ENCODE measurements around the gene TMEFF1.

The TMEFF1 gene

DNA sequence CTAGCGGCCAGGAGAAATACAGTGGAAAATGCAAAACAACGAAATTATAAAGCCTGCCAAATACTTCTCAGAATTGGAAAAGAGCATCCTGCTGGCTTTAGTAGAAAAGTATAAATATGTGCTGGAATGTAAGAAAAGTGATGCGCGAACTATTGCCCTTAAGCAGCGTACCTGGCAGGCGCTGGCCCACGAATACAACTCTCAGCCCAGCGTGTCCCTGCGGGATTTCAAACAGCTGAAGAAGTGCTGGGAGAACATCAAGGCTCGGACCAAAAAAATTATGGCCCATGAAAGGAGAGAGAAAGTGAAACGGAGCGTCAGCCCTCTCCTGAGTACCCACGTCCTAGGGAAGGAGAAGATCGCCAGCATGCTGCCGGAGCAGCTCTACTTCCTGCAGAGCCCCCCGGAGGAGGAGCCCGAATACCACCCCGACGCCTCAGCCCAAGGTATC is 31.0 kb upstream of the TMEFF1 start:
- no peak overlapping the region for H3K27ac Mint-ChIP-seq
- peaks cover 5% of the 10 kb centered on the region for H3K36me3 Mint-ChIP-seq (ENCODE audit: low read depth)
- no peaks in the 10 kb centered on the region for H3K9me3 Mint-ChIP-seq
- no peak for ATAC-seq
- no peaks in the 10 kb centered on the region for H3K27me3 Mint-ChIP-seq
- H3K4me3 Mint-ChIP-seq: no peak overlapping the region
- no peak for DNase-seq
- H3K4me1 Mint-ChIP-seq: no peaks in the 10 kb centered on the region

DNA sequence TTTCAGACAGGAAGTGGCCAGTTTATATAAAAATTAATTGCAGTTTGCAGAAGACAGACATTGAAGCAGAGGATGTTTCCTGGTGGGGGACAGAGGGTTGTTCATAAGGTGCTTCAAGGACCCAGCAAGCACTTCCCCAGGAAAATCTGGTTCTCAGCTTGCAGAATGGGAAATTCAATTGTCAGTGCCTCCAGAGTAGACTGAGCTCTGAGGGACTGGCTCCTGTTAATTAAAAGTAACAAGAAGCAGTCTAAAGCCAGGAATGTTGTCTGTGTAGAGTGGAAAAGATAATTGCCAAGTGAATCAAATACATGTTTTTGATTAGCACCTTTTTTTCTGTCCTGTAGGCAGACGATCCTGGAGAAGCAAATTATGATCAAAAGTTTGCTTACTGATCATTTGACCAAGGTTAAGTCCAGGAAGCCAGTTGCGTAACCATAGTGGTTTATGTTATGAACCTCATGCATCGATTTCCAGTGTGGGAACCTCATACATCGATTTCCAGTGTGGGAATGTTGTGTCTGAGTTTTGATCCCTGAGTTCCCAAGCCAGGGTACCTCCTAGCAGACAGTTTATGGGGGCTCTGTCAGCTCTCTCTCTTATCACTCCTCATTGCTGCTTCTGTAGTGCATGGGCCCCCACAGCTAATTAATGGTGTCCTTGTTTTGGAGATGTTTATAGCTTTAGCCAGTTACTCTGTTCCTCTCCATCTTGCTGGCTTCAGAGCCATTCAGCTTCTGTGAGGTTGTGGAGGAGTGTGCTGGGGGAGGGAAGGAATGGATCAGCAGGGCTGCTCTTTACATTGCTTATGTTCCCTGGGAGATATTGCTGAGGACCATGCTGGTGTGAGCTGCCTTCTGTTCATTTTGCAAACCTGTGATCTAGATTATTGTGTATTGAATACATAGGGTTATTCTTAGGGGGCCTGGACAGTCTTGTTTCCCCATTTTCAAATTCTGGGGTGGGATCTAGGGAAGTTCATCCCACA is 28.9 kb upstream of the TMEFF1 start:
- ATAC-seq (no peak), DNase-seq (no peak)
- H3K4me3 Mint-ChIP-seq: no peak overlapping the region
- H3K9me3 Mint-ChIP-seq: no peaks in the 10 kb centered on the region
- no peak overlapping the region for H3K27ac Mint-ChIP-seq
- peaks cover under 1% of the 10 kb centered on the region for H3K4me1 Mint-ChIP-seq
- peaks cover 9% of the 10 kb centered on the region for H3K36me3 Mint-ChIP-seq (ENCODE audit: low read depth)
- H3K27me3 Mint-ChIP-seq: no peaks in the 10 kb centered on the region

DNA sequence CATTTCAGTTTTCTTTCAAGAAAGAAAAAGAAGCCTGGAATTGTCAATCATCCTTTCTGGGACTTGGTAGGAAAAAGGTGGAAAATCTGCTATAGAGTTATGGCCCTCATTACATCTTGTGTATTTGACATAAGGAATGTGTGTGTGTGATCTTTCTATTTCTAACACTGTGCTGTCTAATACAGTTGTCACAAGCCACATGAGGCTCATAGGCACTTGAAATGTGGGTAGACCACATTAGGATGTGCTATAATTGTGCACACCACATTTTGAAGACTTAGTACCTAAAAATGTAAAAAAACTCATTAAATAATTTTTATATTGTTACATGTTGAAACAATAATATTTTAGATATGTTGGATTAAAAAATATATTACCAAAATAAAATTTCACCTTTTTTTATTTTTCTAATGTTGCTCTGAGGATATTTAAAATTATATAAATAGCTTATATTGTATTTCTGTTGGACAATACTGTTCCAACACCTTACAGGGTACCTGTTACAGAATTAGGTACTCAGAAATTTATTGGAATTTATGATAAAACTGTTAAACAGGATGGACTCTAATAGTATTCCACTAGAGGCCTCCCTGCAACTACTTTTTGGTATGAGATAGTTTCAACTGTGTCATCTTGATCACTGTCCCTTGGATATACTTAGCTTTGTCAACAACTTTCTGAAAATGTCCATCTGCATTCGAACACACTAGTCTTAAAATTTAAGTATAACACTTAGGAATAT is 27.6 kb upstream of the TMEFF1 start:
- no peak for ATAC-seq
- Mint-ChIP-seq H3K9me3 (no peaks in the 10 kb centered on the region), H3K36me3 (ENCODE audit: low read depth) (peaks cover 10% of the 10 kb centered on the region)

DNA sequence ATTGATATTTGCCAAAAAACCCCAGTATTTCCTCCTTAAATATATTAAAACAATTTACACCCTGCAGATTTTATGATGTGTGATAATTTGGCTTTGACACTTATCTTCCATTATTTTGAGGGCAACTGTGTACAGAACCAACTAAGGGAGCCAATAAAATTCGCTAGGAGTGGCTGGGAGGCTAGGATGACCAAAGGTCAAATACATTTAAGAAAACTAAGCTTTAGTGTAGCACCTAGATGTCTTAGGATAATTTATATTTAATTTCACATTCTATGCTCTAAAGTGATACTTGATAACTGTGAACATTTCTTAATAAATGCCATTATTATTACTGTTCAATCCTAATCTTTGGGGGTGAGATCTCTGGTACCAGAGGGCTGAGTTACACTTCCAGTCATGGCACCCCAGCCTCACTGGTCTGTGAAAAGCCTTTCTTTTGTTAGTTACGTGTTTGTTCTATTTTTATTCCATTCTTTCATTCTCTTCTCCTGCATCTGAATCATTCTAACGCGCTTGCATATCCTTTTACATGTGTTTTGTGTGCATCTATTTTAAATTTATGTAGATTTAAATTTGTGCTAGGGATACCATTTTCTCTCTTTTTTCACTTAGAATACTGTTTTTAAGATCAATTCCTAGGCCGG is 26.9 kb upstream of the TMEFF1 start:
- peaks cover 15% of the 10 kb centered on the region for H3K36me3 Mint-ChIP-seq (ENCODE audit: low read depth)

More for the DNA sequence above, 27.6 kb upstream of the TMEFF1 start:
- Mint-ChIP-seq H3K27ac (no peak overlapping the region), H3K27me3 (no peaks in the 10 kb centered on the region), H3K4me1 (peaks cover 8% of the 10 kb centered on the region), H3K4me3 (no peak overlapping the region)
- no peak for DNase-seq

DNA sequence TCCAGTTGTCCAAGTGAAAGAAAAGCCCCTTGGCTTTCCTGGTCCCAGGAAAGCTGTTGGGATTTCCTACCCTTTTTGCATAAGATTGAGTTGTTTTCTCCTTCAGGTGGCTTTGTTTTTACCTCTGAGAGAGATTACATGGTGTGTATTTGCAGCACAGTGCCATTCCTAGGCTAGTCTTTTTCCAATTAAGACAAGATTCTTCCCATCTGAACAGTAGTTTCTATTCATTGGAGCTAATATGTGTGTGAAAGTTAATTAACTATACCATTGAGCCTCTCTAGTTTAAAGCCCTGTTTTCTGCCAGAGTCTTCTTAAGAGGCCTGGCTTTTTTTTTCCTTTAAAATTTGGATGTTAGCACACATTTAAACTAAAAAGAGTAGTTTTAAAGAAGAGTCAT is 25.9 kb upstream of the TMEFF1 start:
- H3K4me3 Mint-ChIP-seq: no peak overlapping the region
- H3K27ac Mint-ChIP-seq: no peak overlapping the region
- H3K9me3 Mint-ChIP-seq: no peaks in the 10 kb centered on the region
- H3K27me3 Mint-ChIP-seq: no peaks in the 10 kb centered on the region
- H3K36me3 Mint-ChIP-seq (ENCODE audit: low read depth): peaks cover 21% of the 10 kb centered on the region
- ATAC-seq (no peak), DNase-seq (no peak)
- peaks cover 8% of the 10 kb centered on the region for H3K4me1 Mint-ChIP-seq

More for the DNA sequence above, 26.9 kb upstream of the TMEFF1 start:
- peaks cover 8% of the 10 kb centered on the region for H3K4me1 Mint-ChIP-seq
- no peak for DNase-seq
- no peaks in the 10 kb centered on the region for H3K27me3 Mint-ChIP-seq
- no peak overlapping the region for H3K4me3 Mint-ChIP-seq
- no peaks in the 10 kb centered on the region for H3K9me3 Mint-ChIP-seq
- ATAC-seq: no peak
- no peak overlapping the region for H3K27ac Mint-ChIP-seq

DNA sequence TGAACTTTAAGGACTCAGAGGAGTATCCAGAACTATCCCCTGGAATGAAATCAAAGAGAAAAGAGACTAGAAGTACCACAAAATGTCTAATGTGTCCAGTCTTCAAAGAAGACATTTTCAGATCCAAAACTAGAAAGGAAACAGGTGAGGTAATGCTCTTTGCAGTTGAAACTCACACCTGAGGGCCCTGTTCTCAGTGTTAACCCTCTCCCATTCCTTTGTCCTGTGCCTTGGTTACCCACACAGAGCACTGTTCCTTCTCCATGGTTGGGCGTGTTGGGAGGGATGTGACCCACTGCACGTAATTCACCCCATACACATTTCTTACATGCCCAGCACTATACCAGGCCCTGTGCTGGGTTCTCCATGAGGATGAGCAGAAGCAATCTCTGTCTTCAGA is 24.7 kb upstream of the TMEFF1 start:
- ATAC-seq (no peak), DNase-seq (no peak)
- H3K27ac Mint-ChIP-seq: no peak overlapping the region
- H3K9me3 Mint-ChIP-seq: no peaks in the 10 kb centered on the region
- peaks cover 8% of the 10 kb centered on the region for H3K4me1 Mint-ChIP-seq
- H3K4me3 Mint-ChIP-seq: no peak overlapping the region
- peaks cover 27% of the 10 kb centered on the region for H3K36me3 Mint-ChIP-seq (ENCODE audit: low read depth)
- no peaks in the 10 kb centered on the region for H3K27me3 Mint-ChIP-seq

DNA sequence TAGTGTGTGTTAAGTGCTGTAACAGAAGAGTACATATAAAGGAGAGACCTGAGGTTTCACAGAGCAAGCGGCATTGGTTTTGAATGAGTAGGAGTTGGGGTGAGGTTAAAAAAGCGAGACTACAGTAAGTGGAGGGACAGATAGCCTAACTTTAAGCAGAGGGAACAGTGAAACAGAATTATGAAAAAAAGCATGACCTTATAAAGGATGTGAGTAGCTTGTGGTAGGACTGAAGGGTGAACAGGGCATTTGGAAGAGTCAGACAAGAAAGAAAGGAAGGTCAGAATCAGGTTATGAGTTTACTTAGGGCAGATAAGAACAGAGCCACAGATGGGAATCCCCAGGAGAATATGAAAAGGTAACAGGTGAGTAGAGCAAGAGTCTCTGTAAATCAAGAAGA is 23.5 kb upstream of the TMEFF1 start:
- Mint-ChIP-seq H3K4me1 (peaks cover 8% of the 10 kb centered on the region), H3K27ac (no peak overlapping the region), H3K4me3 (no peak overlapping the region), H3K27me3 (no peaks in the 10 kb centered on the region), H3K9me3 (no peaks in the 10 kb centered on the region), H3K36me3 (ENCODE audit: low read depth) (peaks cover 26% of the 10 kb centered on the region)
- ATAC-seq (peak; percentile 86), DNase-seq (no peak)

DNA sequence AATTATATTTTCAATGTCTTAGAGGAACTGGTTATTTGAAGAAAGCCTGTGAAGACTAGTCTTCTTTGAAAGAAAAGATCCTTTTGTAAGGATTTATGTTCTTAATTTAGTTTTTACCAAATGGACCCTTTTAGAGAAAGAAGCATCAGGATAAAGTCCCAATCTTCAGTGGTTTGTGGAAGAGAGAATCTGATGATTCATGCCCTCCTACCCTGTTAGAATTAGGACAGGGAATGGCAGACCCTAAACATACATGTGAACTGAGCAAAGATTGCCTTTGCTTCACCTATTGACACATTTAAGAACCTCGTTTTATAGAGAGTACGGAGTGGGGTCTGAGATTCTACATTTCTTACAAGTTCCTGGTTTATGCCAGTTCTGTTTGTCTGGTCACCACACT is 20.1 kb upstream of the TMEFF1 start:
- Mint-ChIP-seq H3K27me3 (no peaks in the 10 kb centered on the region), H3K4me1 (peaks cover 8% of the 10 kb centered on the region), H3K9me3 (no peaks in the 10 kb centered on the region), H3K4me3 (no peak overlapping the region), H3K36me3 (ENCODE audit: low read depth) (peaks cover 20% of the 10 kb centered on the region), H3K27ac (no peak overlapping the region)
- DNase-seq (no peak), ATAC-seq (no peak)

DNA sequence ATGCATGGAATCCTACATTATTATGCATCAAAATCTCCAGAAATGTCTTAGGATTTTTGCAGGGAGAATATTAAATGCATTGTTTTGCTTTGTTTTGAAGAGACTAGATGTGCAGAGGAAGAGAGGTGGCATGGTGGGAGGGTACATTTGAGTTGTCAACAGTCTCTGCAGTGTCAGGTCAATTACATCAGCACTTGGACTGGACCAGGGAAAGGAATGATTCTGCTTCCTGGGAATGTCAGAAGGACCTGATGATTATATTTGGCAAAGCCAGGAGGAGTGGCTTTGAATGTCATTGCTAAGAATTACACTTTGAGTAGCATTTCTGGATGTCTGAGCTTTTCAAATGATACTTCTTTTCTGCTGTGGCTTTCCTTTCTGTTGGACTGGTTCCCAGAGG is 17.5 kb upstream of the TMEFF1 start:
- H3K4me3 Mint-ChIP-seq: no peak overlapping the region
- ATAC-seq: no peak
- H3K4me1 Mint-ChIP-seq: no peaks in the 10 kb centered on the region
- H3K36me3 Mint-ChIP-seq (ENCODE audit: low read depth): peaks cover 18% of the 10 kb centered on the region
- H3K9me3 Mint-ChIP-seq: no peaks in the 10 kb centered on the region
- H3K27ac Mint-ChIP-seq: no peak overlapping the region
- H3K27me3 Mint-ChIP-seq: no peaks in the 10 kb centered on the region
- no peak for DNase-seq

DNA sequence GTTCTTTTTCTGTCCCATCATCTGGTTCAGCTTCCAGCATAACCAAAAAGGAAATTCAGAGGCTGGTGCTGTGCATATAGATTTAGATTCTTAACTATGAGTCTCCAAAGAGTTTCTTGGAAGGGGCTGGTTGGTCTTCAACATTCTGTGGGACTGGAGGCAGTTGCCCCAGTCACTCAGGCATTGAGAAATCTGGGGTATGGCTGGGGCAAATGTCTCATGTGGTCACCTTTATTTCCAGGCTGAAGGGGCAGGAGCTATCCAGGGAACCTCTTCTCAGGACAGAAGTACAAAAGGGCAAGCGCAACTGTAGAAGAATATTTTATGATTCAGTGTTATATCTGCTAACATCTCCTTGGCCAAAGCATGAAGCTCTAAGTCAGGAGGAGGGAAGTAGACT is 15.4 kb upstream of the TMEFF1 start:
- DNase-seq (no peak), ATAC-seq (no peak)
- Mint-ChIP-seq H3K4me3 (no peak overlapping the region), H3K27me3 (no peaks in the 10 kb centered on the region), H3K9me3 (no peaks in the 10 kb centered on the region), H3K4me1 (no peaks in the 10 kb centered on the region), H3K36me3 (ENCODE audit: low read depth) (peaks cover 6% of the 10 kb centered on the region), H3K27ac (no peak overlapping the region)

DNA sequence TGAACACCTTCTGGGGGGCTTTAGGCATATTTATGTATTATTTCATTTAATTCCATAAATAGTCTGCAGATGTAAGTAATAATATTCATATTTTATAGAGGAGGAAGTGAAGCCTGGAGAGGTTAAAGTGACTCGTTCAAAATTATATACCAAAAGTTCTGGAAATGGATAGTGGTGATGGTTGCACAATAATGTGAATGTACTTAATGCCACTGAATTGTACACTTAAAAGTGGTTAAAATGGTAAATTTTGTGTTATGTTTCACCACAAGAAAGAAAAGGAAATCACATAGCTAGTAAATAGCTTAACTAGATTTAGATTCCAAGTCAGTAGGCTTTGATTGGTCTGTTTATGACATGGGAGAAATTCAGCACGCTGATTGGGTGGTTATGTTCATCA is 13.0 kb upstream of the TMEFF1 start:
- DNase-seq (no peak), ATAC-seq (no peak)
- Mint-ChIP-seq H3K9me3 (no peaks in the 10 kb centered on the region), H3K4me3 (no peak overlapping the region), H3K36me3 (ENCODE audit: low read depth) (peaks cover 2% of the 10 kb centered on the region), H3K27me3 (peaks cover 5% of the 10 kb centered on the region), H3K4me1 (no peaks in the 10 kb centered on the region), H3K27ac (no peak overlapping the region)

DNA sequence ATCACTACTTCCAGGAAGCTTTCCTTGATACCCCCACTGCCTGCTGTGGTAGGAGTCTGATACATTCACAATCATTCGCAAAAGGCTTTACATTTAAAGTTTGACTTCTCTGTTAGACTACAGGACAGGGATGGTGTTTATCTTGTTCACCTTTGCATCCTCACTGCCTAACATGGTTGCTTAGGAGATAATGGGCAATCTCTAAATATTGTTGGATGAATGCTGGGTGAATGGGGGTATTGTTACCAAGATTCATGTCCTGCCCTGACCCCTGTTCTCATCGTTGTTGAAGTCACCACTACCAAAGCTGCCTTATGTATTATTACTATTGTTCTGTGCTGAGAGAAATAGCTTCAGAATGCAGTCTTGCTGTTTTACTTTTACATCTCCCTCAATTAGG is 7.7 kb upstream of the TMEFF1 start:
- H3K4me3 Mint-ChIP-seq: no peak overlapping the region
- peaks cover 7% of the 10 kb centered on the region for H3K27me3 Mint-ChIP-seq
- H3K4me1 Mint-ChIP-seq: no peaks in the 10 kb centered on the region
- no peaks in the 10 kb centered on the region for H3K9me3 Mint-ChIP-seq
- H3K27ac Mint-ChIP-seq: no peak overlapping the region
- no peaks in the 10 kb centered on the region for H3K36me3 Mint-ChIP-seq (ENCODE audit: low read depth)
- ATAC-seq (no peak), DNase-seq (no peak)

DNA sequence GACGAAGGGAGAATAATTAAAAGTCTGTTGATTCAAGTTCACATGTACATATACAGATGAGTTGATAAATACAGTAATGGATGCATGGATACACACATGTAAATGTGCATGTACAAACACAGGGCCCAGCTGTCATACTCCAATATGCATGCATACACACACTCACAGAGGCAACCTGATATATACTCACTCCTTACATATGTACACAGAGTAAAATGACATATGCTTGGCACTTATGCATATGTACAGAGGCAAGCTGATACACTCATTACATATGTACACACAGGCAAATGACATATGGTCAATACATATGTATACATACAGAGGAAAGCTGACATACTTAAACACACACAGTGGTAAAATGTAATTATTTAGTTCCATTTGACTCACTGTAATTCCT is 7.2 kb upstream of the TMEFF1 start:
- no peak for DNase-seq
- ATAC-seq: no peak
- H3K27ac Mint-ChIP-seq: no peak overlapping the region
- H3K36me3 Mint-ChIP-seq (ENCODE audit: low read depth): no peaks in the 10 kb centered on the region
- peaks cover 10% of the 10 kb centered on the region for H3K27me3 Mint-ChIP-seq
- no peak overlapping the region for H3K4me3 Mint-ChIP-seq
- no peaks in the 10 kb centered on the region for H3K9me3 Mint-ChIP-seq
- H3K4me1 Mint-ChIP-seq: no peaks in the 10 kb centered on the region

DNA sequence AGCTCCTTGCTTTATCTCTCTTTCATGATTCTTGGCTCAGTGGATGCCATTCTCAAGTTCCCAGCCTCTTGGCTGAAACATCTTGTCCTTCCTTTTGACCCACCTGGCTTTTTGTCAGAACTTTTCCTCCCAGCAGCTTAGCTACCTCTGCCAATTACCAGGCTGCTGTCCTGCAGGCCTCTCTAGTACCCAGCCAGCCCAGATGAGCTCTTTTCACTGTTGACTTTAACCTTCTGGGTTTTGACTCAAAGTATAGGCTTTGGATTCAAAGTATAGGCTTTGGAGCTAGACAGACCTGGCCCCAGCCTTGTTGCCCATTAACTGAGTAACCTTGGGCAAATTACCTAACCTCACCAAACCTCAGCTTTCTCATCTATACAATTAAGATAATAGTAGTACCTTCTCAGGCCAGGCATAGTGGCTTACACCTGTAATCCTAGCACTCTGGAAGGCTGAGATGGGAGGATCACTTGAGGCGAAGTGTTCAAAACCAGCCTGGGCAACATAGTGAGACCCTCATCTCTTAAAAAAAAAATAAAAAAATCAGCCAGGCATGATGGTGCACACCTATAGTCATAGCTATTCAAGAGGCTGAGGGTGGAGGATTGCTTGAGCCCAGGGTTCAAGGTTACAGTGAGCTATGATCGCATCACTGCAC is 6.6 kb upstream of the TMEFF1 start:
- Mint-ChIP-seq H3K9me3 (no peaks in the 10 kb centered on the region), H3K4me1 (no peaks in the 10 kb centered on the region), H3K36me3 (ENCODE audit: low read depth) (no peaks in the 10 kb centered on the region), H3K27ac (no peak overlapping the region), H3K27me3 (peaks cover 11% of the 10 kb centered on the region), H3K4me3 (no peak overlapping the region)
- no peak for ATAC-seq
- no peak for DNase-seq

All from activated naive CD8-positive, alpha-beta T cell treated with anti-CD3 and anti-CD28 coated beads, Interleukin-2, amount 50 U/mL, for 24 hours (primary cell).